Measurements from ENCODE around the gene GCK. TPM values are rescaled to one million over a fixed set of nuclear protein-coding genes. Genes with fewer than 3 reads are reported as not detected.
"Not testable (repeated sequence)": the region's sequence is repeated elsewhere in the genome, so short reads cannot be mapped to it uniquely, and the experiment has no call there.

GCK gene
- total RNA-seq, 3 donors from 2014 or later = 0.48 to 1.6 TPM; not detected in 1

DNA sequence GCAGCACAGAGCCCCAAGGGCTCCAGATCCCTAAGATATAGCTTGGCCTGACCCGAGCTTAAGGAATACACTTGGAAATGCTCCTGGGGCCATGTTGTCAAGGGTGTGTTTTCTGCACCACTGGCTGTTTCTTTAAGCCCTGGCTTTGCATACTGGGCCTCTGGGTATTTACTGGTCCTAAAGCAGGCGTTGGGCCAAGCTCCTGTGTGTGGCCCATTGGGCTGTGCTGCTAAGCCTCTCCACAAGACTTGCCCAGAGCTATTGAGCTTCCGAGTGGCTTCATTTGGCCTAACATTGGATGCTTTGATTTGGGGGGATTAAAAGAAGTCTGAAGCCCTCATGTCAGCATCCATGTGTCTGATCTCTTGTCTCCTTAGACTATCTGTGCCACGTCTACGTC is 16.8 kb upstream of the GCK start:
- no peaks in the 10 kb centered on the region for H3K27me3 ChIP-seq
- DNase-seq (ENCODE audit: low spot score in 2 of 2) = no peak
- no peaks in the 10 kb centered on the region for H3K9me3 ChIP-seq
- peaks cover 3% of the 10 kb centered on the region for H3K36me3 ChIP-seq
- H3K4me3 ChIP-seq = no peak overlapping the region
- H3K4me1 ChIP-seq = peaks cover 6% of the 10 kb centered on the region in 2 donors
- H3K27ac ChIP-seq = no peak overlapping the region
- no peak for TF ChIP-seq POLR2A (IDR thresholded peaks at IDR 0.05)
- TF ChIP-seq, protein P1, sequence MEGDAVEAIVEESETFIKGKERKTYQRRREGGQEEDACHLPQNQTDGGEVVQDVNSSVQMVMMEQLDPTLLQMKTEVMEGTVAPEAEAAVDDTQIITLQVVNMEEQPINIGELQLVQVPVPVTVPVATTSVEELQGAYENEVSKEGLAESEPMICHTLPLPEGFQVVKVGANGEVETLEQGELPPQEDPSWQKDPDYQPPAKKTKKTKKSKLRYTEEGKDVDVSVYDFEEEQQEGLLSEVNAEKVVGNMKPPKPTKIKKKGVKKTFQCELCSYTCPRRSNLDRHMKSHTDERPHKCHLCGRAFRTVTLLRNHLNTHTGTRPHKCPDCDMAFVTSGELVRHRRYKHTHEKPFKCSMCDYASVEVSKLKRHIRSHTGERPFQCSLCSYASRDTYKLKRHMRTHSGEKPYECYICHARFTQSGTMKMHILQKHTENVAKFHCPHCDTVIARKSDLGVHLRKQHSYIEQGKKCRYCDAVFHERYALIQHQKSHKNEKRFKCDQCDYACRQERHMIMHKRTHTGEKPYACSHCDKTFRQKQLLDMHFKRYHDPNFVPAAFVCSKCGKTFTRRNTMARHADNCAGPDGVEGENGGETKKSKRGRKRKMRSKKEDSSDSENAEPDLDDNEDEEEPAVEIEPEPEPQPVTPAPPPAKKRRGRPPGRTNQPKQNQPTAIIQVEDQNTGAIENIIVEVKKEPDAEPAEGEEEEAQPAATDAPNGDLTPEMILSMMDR (IDR thresholded peaks at IDR 0.05) = no peak
- no peak for TF ChIP-seq POLR2AphosphoS5 (IDR thresholded peaks at IDR 0.05)
- intact Hi-C loops (cut with DNase I; ENCODE audit: low total_unique reads) = no loop called here

- Histone ChIP-seq H3K4me1 (peaks cover 6% of the 10 kb centered on the region in 2 donors), H3K36me3 (no peaks in the 10 kb centered on the region), H3K4me3 (peak overlapping the region; percentile 92 to 98 (median 96)), H3K9me3 (no peaks in the 10 kb centered on the region), H3K27ac (no peak overlapping the region), H3K27me3 (no peaks in the 10 kb centered on the region)
- TF ChIP-seq POLR2AphosphoS5 (IDR thresholded peaks at IDR 0.05) (no peak), POLR2A (IDR thresholded peaks at IDR 0.05) (no peak)
- TF ChIP-seq, protein P1 (IDR thresholded peaks at IDR 0.05) = no peak
- DNase-seq (ENCODE audit: low spot score in 2 of 2) = no peak
- intact Hi-C loops (cut with DNase I; ENCODE audit: low total_unique reads) = no loop called here
Measured at GRCh38 chr7:44201813-44202212, 12.6 kb upstream of the GCK start.

- Histone ChIP-seq H3K4me1 (peaks cover 6% of the 10 kb centered on the region in 2 donors), H3K9me3 (no peaks in the 10 kb centered on the region), H3K36me3 (no peaks in the 10 kb centered on the region), H3K27ac (peak within 1 kb of the TSS; percentile 62 to 74), H3K27me3 (no peaks in the 10 kb centered on the region), H3K4me3 (peak within 1 kb of the TSS; percentile 92 to 98 (median 96))
- peak; percentile 93 to 95 for DNase-seq (ENCODE audit: low spot score in 2 of 2)
- intact Hi-C loops (cut with DNase I; ENCODE audit: low total_unique reads) = no loop called here
- TF ChIP-seq, protein P1 (IDR thresholded peaks at IDR 0.05) = peak in 2 of 3 donors; percentile 55 to 75
- TF ChIP-seq POLR2A (IDR thresholded peaks at IDR 0.05) (peak; percentile 23), POLR2AphosphoS5 (IDR thresholded peaks at IDR 0.05) (peak; percentile 75 to 84 (median 77))
Measured at GRCh38 chr7:44200699-44201461, 11.6 kb upstream of the GCK start, which contains the start of gene YKT6. TSS of gene YKT6 (plus strand) at chr7:44200978. CDS start at chr7:44201136, 158 bp downstream.

- DNase-seq (ENCODE audit: low spot score in 2 of 2); intact Hi-C loops (cut with DNase I; ENCODE audit: low total_unique reads); H3K27ac ChIP-seq; H3K9me3 ChIP-seq; H3K27me3 ChIP-seq; H3K4me1 ChIP-seq; H3K36me3 ChIP-seq: not testable (repeated sequence)
- peak overlapping the region in 1 of 3 donors; percentile 96 for H3K4me3 ChIP-seq
Measured at GRCh38 chr7:44200163-44200562, 10.9 kb upstream of the GCK start.

DNA sequence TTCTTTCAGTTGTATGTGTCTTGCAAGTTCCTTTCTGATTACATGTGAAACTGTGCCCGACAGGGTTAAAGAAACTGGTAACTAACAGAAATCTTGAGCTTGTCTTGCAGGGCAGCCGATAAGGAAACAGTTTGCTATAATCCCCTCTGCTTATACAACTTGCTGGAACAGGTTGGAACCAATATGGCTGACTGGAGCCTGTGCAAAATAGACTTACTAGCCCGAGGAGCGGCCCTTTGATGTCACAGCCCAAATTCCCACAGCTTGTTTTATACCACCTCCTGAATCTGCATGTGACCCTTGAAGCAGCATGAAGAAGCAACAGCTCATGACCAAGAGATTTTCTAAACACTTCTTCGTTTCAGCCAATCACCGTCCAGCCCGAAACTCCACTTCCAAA is 8.2 kb upstream of the GCK start:
- Histone ChIP-seq H3K27ac (no peak overlapping the region), H3K36me3 (no peaks in the 10 kb centered on the region), H3K4me1 (peaks cover 6% of the 10 kb centered on the region in 2 donors), H3K4me3 (no peak overlapping the region), H3K27me3 (no peaks in the 10 kb centered on the region), H3K9me3 (no peaks in the 10 kb centered on the region)
- no peak for DNase-seq (ENCODE audit: low spot score in 2 of 2)
- intact Hi-C loops (cut with DNase I; ENCODE audit: low total_unique reads) = no loop called here
- no peak for TF ChIP-seq POLR2A (IDR thresholded peaks at IDR 0.05)
- no peak for TF ChIP-seq POLR2AphosphoS5 (IDR thresholded peaks at IDR 0.05)
- TF ChIP-seq, protein P1 (IDR thresholded peaks at IDR 0.05) = no peak

Measured in breast epithelium (tissue), 4 donors.